Right atrium auricular region (tissue), 2 donors: ENCODE results near the gene ANKRD24. TPM values are rescaled to one million over a fixed set of nuclear protein-coding genes. Genes with fewer than 3 reads are reported as not detected.

ENCODE experiments used
- DNase-seq: peaks from one replicate; pipeline ENCODE4 v3.0.0-alpha.2; 2019; ENCODE audit warnings: low spot score
- H3K27ac ChIP-seq, 2 donors: fragments of 200-600 bp; sonication (generic); 1 replicate in 1 of 2; 2 replicates in 1 of 2; pipeline ENCODE4 v1.5.1; 2016 to 2019
- H3K27me3 ChIP-seq, 2 donors: fragments of 200-600 bp; sonication (generic); one replicate each; pipeline versions ENCODE4 v1.5.1 to v1.6.0; 2017 to 2019
- H3K36me3 ChIP-seq: fragments of 200-600 bp; sonication (generic); one replicate; pipeline ENCODE4 v1.5.1; 2016
- H3K4me1 ChIP-seq, 2 donors: fragments of 200-600 bp; sonication (generic); one replicate each; pipeline versions ENCODE4 v1.5.1 to v1.6.0; 2017 to 2019
- H3K4me3 ChIP-seq, 2 donors: fragments of 200-600 bp; sonication (generic); 1 replicate in 1 of 2; 2 replicates in 1 of 2; pipeline ENCODE4 v1.5.1; 2017 to 2019; ENCODE audit warnings: mild to moderate bottlenecking in 1 of 2, moderate library complexity in 1 of 2
- H3K9me3 ChIP-seq, 2 donors: fragments of 200-600 bp; sonication (generic); one replicate each; pipeline ENCODE4 v1.5.1; 2019
- CTCF ChIP-seq, 2 donors: fragments of 200-600 bp; sonication (generic); IDR thresholded peaks; one replicate each; pipeline ENCODE4 v1.5.1; 2019; ENCODE audit warnings: antibody characterized with exemption in 2 of 2
- total RNA-seq, 2 donors: library from RNA; depleted of rRNA; stranded (reverse); fragments of >200 nt; gene quantifications; one replicate each; pipeline ENCODE4 v1.1.0, GENCODE V29; 2016

Gene ANKRD24
- total RNA-seq, 2 donors from 2014 or later = 0.39 to 1.7 TPM

DNA sequence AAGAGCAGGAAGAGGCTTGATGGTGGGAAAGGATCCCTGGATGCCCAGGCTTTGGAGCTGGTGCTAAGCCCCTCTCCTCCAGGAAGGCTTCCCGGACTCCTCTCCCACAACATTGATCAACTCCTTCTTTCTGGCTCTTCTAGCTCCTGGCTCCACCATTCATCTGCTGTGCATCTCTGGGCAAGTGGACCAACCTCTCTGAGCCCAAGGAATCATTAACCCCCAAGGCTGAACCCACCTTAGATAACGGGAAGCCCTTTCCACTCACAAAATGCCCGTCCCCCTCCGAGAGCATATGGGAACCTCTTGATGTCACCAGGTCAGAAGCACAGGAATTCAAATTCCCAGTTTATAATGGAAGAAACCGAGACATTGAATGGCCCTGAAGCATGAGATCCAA lies 5.3 kb upstream of the ANKRD24 start:
- no peak for TF ChIP-seq CTCF (IDR thresholded peaks at IDR 0.05)
- Histone ChIP-seq H3K27me3 (no peaks in the 10 kb centered on the region), H3K9me3 (no peaks in the 10 kb centered on the region), H3K4me1 (peaks cover 0 to 20% of the 10 kb centered on the region in 2 donors), H3K4me3 (no peak overlapping the region), H3K27ac (no peak overlapping the region), H3K36me3 (no peaks in the 10 kb centered on the region)
- no peak for DNase-seq

- Histone ChIP-seq H3K4me3 (no peak overlapping the region), H3K27ac (no peak overlapping the region), H3K9me3 (no peaks in the 10 kb centered on the region), H3K4me1 (peaks cover 0 to 21% of the 10 kb centered on the region in 2 donors), H3K27me3 (no peaks in the 10 kb centered on the region), H3K36me3 (no peaks in the 10 kb centered on the region)
- no peak for DNase-seq
- TF ChIP-seq CTCF (IDR thresholded peaks at IDR 0.05) = no peak
These were observed 3.5 kb upstream of the ANKRD24 start for GRCh38 chr19:4178990-4179389.

- Histone ChIP-seq H3K9me3 (no peaks in the 10 kb centered on the region), H3K27ac (no peak overlapping the region), H3K27me3 (no peaks in the 10 kb centered on the region), H3K36me3 (no peaks in the 10 kb centered on the region), H3K4me3 (no peak overlapping the region), H3K4me1 (peaks cover 0 to 21% of the 10 kb centered on the region in 2 donors)
- TF ChIP-seq CTCF (IDR thresholded peaks at IDR 0.05) = no peak
- DNase-seq = no peak
These were observed 1.4 kb upstream of the ANKRD24 start for GRCh38 chr19:4181053-4181508.

DNA sequence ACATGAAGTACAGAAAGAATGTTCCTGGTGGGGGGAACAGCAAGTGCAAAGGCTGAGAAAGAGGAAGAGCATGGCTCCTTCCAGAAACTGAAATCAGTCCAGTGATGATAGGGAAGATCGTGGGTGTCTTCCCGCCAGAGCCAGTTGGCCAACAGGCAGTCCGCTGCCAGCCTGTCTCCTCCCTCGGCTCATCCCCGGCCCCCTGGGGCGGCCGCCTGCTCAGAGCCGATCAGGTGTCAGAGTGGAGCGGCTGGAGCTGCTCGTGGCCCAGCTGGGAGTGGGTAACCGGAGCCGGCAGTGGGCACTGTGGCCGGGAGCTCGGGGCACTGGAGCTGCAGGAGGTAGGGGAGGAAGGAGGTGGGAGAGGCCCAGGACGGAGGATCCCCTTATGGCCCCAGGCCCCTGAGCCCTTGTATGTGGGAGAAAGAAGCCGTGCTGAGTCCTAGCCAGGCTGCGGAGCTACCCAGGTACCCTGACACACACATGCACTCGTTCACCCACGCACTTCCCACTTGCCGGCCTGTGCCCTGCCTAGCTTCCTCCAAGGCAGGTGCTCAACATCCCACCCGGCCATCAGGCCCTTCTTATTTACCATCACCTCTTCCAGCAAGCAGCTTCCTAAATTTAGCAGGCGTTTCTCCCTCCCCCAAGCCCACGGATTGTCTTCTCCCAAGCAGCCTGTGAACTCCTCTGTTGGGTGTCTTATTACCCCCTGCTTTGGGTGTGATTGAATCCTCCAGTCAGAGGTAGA lies 1.7 kb downstream of the ANKRD24 start:
- no peak for DNase-seq
- Histone ChIP-seq H3K27ac (no peak overlapping the region), H3K4me3 (no peak overlapping the region), H3K4me1 (peaks cover 0 to 21% of the 10 kb centered on the region in 2 donors), H3K36me3 (no peaks in the 10 kb centered on the region), H3K9me3 (no peaks in the 10 kb centered on the region), H3K27me3 (no peaks in the 10 kb centered on the region)
- no peak for TF ChIP-seq CTCF (IDR thresholded peaks at IDR 0.05)

DNA sequence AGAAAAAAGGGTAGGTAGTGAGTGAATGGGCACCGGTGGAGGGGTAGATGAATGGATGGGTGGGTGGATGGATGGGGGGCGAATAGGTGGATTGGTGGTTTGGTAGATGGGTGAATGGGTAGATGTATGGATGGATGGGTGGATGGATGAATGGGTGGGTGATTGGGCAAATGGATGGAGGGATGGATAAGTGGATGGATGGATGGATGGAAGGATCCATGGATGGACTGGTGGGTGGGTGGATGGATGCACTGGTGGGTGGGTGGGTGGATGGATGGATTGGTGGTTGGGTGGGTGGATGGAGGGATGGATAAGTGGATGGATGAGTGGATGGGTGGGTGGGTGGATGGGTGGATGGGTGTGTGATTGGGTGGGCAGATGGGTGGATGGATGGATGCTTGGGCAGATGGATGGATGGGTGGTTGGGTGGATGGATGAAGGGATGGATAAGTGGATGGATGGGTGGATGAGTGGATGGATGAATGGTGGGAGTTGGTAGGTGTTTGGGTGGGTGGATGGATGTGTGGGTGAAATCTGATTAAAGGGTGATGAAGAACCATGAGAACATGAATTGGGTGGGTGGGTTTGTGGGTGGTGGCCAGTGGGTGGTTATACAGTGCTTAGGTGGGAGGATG lies 2.3 kb downstream of the ANKRD24 start:
- no peak overlapping the region for H3K27ac ChIP-seq

More for the DNA sequence above, 2.3 kb downstream of the ANKRD24 start:
- TF ChIP-seq CTCF (IDR thresholded peaks at IDR 0.05) = no peak
- peaks cover 0 to 21% of the 10 kb centered on the region in 2 donors for H3K4me1 ChIP-seq
- H3K4me3 ChIP-seq = no peak overlapping the region
- no peaks in the 10 kb centered on the region for H3K9me3 ChIP-seq
- no peak for DNase-seq
- H3K36me3 ChIP-seq = no peaks in the 10 kb centered on the region
- H3K27me3 ChIP-seq = no peaks in the 10 kb centered on the region
